Measurements from ENCODE around the gene RGS2.

Gene RGS2

DNA sequence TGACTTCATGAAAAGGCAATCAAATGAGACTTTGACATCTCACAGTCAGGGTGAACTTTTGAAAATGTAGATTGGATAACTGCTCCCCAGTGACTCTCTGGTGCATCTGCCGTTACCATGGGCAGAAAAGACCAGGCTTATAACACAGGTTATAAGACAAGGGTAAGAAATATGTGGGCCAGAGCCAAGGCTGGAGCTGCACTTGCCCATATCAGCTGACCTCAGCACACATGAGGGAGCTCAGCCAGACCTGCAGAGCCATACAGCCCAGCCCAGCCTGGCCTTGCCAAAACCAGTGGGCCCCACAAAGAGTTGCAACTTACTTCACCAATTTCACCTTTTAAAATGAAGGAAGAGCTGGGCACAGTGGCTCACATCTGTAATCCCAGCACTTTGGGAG lies 11.7 kb upstream of the RGS2 start:
- POLR2A ChIA-PET, result no interaction called here
- DNase-seq (ENCODE audit: low read depth, low spot score), result no peak
- CTCF ChIA-PET, result interaction anchor here (1.0 to 4.0 kb wide), 3 partner anchors 9 to 319 kb away, joined by 3 to 24 read pairs (median 4); no protein-coding TSS in a partner anchor
- TF ChIP-seq, protein P1, sequence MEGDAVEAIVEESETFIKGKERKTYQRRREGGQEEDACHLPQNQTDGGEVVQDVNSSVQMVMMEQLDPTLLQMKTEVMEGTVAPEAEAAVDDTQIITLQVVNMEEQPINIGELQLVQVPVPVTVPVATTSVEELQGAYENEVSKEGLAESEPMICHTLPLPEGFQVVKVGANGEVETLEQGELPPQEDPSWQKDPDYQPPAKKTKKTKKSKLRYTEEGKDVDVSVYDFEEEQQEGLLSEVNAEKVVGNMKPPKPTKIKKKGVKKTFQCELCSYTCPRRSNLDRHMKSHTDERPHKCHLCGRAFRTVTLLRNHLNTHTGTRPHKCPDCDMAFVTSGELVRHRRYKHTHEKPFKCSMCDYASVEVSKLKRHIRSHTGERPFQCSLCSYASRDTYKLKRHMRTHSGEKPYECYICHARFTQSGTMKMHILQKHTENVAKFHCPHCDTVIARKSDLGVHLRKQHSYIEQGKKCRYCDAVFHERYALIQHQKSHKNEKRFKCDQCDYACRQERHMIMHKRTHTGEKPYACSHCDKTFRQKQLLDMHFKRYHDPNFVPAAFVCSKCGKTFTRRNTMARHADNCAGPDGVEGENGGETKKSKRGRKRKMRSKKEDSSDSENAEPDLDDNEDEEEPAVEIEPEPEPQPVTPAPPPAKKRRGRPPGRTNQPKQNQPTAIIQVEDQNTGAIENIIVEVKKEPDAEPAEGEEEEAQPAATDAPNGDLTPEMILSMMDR (IDR thresholded peaks at IDR 0.05; ENCODE audit: insufficient read depth, low read length, missing control alignments), result no peak
- no peak overlapping the region for H3K4me3 ChIP-seq (ENCODE audit: low read depth, low read length)

DNA sequence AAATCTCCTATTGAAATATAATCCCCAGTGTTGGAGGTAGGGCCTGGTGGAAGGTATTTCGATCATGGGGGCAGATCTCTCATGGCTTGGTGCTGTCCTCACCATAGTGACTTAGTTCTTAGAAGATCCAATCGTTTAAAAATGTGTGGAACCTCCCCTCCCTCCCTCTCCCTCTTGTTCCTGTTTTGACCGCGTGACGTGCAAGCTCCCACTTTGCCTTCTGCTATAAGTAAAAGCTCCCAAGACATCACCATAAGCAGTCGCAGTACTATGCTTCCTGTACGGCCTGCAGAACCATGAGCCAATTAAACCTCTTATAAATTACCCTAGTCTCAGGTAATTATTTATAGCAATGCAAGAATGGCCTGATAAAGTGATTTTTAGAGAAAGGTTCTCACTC lies 10.9 kb upstream of the RGS2 start:
- TF ChIP-seq, protein P1 (IDR thresholded peaks at IDR 0.05; ENCODE audit: insufficient read depth, low read length, missing control alignments), result no peak
- ChIA-PET POLR2A (no interaction called here), CTCF (interaction anchor here (1.0 to 4.0 kb wide), 2 partner anchors 8 to 221 kb away, joined by 3 to 24 read pairs; no protein-coding TSS in a partner anchor)
- H3K4me3 ChIP-seq (ENCODE audit: low read depth, low read length), result no peak overlapping the region
- DNase-seq (ENCODE audit: low read depth, low spot score), result no peak

DNA sequence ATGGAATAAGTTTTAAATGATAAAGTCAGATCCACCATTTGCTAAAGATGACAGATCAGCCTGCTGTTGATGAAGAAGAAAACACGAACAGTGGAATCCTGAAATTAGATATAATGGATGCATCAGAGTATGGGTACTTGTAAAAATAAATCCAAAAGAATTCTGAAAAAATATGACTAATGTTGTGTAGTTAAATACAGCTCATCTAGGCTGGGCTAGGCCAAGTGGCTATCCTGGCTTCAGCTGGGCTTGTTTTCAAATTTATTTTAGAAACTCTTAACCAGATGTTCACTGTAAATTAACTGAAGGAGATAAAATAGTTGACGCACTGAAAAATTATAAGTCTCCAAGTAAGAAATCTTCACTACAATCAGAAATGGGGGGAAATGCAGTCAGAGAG lies 7.4 kb upstream of the RGS2 start:
- H3K4me3 ChIP-seq (ENCODE audit: low read depth, low read length), result no peak overlapping the region
- TF ChIP-seq, protein P1 (IDR thresholded peaks at IDR 0.05; ENCODE audit: insufficient read depth, low read length, missing control alignments), result no peak
- DNase-seq (ENCODE audit: low read depth, low spot score), result no peak
- ChIA-PET POLR2A (no interaction called here), CTCF (interaction anchor here (0.6 to 13.1 kb wide), 9 partner anchors 9 to 327 kb away, joined by 3 to 231 read pairs (median 4); no protein-coding TSS in a partner anchor)

DNA sequence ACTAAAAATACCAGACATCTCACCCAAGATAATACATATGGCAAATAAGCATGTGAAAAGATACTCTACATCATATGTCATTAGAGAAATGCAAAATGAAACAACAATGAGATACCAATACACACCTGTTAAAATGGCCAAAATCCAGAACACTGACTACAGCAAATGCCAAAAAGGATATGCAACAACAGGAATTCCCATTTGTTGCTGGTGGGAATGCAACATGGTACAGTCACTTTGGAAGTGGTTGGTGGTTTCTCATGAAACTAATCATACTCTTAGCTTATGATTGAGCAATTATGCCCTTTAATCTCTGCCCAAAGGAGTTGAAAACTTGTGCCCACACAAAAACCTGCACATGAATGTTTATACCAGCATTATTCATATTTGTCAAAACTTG lies 6.4 kb upstream of the RGS2 start:
- TF ChIP-seq, protein P1 (IDR thresholded peaks at IDR 0.05; ENCODE audit: insufficient read depth, low read length, missing control alignments), result no peak
- H3K4me3 ChIP-seq (ENCODE audit: low read depth, low read length), result no peak overlapping the region
- DNase-seq (ENCODE audit: low read depth, low spot score), result no peak
- ChIA-PET CTCF (interaction anchor here (0.8 to 13.1 kb wide), 4 partner anchors 14 to 228 kb away, joined by 3 to 231 read pairs (median 3); no protein-coding TSS in a partner anchor), POLR2A (no interaction called here)

DNA sequence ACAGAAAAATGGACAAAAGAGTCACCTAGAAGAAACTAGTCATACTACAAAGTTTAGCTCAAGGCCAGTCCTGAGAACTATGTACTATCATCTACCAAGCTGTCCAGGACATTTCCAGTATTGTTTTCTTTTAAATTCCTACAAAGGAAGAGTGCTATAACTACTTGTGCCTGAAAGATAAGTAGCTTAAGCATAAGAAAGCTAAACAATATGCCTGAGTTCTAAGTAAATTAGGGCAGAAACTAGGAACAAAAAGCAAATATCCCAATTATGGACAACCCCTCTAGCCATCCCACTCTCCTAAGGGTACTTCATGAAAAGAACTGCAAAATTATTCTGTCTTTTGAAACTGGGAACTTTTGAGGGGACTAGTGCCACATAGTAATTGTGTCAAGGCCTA lies 5.3 kb upstream of the RGS2 start:
- no peak for DNase-seq (ENCODE audit: low read depth, low spot score)
- CTCF ChIA-PET, result interaction anchor here (0.6 to 13.1 kb wide), 6 partner anchors 208 to 330 kb away, joined by 3 to 231 read pairs (median 8); no protein-coding TSS in a partner anchor
- TF ChIP-seq, protein P1 (IDR thresholded peaks at IDR 0.05; ENCODE audit: insufficient read depth, low read length, missing control alignments), result no peak
- no peak overlapping the region for H3K4me3 ChIP-seq (ENCODE audit: low read depth, low read length)
- POLR2A ChIA-PET, result no interaction called here

DNA sequence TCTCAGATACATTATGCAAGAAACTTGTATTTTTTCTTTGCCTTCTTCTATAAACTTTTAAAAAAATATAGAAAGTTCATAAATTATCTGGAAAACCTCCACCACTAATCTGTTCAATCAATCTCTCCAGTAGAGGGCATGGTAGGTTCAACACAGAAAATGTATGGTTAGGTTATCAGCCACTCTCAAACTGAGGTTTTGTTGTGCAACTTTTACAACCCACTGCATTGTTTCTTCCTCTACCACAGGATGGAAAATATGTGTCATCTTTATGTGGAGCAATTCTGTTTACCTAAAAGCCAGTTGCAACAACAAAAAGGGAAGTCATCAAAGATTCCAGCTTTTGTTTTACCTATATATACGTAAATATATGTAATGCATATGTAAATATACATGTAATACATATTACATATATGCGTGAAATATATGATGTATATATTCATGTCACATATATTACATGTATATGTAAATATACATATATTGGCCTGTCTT lies 3.0 kb upstream of the RGS2 start:
- peak; percentile 61 for DNase-seq (ENCODE audit: low read depth, low spot score)
- H3K4me3 ChIP-seq (ENCODE audit: low read depth, low read length), result no peak overlapping the region
- CTCF ChIA-PET, result interaction anchor here (1.1 to 13.1 kb wide), 20 partner anchors 9 to 344 kb away, joined by 3 to 231 read pairs (median 6); partner anchors contain the start of genes GLRX2, RO60 and UCHL5
- TF ChIP-seq, protein P1 (IDR thresholded peaks at IDR 0.05; ENCODE audit: insufficient read depth, low read length, missing control alignments), result peak; percentile 58
- POLR2A ChIA-PET, result no interaction called here
